ENCODE measurements around the gene GRIN1.

Gene GRIN1

DNA sequence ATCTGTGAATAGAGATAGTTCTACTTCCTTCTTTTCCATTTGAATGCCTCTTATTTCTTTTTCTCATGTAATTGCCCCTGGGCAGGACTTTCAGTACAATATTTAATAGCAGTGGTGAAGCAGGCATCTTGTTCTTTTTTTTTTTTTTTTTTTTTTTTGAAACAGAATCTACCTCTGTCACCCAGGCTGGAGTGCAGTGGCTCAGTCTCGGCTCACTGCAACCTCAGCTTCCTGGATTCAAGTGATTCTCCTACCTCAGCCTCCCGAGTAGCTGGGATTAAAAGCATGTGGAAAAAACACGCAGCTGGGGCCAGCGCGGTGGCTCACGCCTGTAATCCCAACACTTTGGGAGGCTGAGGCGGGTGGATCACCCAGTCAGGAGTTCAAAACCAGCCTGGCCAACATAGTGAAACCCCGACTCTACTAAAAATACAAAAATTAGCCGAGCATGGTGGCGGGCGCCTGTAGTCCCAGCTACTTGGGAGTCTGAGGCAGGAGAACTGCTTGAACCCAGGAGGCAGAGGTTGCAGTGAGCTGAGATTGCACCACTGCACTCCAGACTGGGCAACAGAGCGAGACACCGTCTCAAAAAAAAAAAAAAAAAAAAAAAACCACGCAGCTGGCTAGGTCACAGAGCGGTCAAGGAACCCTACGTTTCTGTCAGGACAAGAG, 16.0 kb upstream of the GRIN1 start:
- peak overlapping the region; percentile 44 for H3K27ac ChIP-seq

DNA sequence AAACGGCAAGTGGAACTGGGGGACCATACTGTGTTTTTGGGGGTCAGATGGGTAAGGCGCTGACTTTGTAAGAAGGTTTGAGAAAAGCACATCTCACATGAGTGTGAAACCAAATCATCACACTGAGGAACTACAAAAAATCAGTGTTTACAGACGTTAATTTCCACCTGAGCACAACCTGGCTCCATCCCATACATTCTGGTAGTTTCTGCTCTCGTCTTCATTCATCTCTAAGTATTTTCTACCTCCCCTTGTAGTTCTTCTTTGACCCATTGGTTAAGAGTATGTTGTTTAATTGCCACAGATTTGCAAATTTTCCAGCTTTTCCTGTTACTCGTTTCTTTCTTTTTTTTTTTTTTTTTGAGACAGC, 15.5 kb upstream of the GRIN1 start:
- TF ChIP-seq, protein P1, sequence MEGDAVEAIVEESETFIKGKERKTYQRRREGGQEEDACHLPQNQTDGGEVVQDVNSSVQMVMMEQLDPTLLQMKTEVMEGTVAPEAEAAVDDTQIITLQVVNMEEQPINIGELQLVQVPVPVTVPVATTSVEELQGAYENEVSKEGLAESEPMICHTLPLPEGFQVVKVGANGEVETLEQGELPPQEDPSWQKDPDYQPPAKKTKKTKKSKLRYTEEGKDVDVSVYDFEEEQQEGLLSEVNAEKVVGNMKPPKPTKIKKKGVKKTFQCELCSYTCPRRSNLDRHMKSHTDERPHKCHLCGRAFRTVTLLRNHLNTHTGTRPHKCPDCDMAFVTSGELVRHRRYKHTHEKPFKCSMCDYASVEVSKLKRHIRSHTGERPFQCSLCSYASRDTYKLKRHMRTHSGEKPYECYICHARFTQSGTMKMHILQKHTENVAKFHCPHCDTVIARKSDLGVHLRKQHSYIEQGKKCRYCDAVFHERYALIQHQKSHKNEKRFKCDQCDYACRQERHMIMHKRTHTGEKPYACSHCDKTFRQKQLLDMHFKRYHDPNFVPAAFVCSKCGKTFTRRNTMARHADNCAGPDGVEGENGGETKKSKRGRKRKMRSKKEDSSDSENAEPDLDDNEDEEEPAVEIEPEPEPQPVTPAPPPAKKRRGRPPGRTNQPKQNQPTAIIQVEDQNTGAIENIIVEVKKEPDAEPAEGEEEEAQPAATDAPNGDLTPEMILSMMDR (conservative IDR thresholded peaks at IDR 0.05) = no peak
- peak overlapping the region; percentile 44; the same call in 1 of the 2 replicates for H3K27ac ChIP-seq

DNA sequence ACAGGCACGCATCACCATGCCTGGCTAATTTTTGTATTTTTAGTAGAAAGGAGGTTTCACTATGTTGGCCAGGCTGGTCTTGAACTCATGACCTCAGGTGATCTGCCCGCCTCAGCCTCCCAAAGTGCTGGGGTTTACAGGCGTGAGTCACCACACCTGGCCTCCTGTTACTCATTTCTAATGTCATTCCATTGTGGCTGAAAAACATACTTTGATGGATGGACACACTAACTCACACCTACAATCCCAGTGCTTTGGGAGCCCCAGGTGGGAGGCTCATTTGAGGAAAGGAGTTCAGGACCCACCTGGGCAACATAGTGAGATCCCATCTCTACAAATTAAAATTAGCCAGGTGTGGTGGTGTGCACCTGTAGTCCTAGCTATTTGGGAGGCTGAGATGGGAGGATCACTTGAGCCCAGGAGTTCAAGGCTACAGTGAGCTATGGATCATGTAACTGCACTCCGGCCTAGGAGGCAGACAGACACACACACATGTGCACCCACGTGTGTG, 14.9 kb upstream of the GRIN1 start:
- peak overlapping the region; percentile 44 for H3K27ac ChIP-seq

DNA sequence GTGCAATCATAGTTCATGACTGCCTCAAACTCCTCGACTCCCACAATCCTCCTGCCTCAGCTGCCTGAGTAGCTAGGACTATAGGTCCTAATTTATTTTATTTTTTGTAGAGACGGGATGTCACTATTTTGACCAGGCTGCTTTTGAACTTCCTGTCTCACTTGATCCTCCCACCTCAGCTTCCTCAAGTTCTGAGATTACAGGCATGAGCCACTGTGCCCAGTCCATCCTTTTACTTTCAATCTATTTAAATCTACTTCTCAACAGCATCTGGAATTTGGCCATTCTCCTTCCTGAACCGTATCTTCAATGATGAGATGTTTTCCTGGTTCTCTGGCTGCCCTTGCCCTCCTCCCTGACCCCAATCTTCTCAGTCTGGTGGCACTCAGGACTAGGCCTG, 12.2 kb upstream of the GRIN1 start:
- TF ChIP-seq, protein P1 (conservative IDR thresholded peaks at IDR 0.05) = no peak
- H3K27ac ChIP-seq = peak overlapping the region; percentile 98

DNA sequence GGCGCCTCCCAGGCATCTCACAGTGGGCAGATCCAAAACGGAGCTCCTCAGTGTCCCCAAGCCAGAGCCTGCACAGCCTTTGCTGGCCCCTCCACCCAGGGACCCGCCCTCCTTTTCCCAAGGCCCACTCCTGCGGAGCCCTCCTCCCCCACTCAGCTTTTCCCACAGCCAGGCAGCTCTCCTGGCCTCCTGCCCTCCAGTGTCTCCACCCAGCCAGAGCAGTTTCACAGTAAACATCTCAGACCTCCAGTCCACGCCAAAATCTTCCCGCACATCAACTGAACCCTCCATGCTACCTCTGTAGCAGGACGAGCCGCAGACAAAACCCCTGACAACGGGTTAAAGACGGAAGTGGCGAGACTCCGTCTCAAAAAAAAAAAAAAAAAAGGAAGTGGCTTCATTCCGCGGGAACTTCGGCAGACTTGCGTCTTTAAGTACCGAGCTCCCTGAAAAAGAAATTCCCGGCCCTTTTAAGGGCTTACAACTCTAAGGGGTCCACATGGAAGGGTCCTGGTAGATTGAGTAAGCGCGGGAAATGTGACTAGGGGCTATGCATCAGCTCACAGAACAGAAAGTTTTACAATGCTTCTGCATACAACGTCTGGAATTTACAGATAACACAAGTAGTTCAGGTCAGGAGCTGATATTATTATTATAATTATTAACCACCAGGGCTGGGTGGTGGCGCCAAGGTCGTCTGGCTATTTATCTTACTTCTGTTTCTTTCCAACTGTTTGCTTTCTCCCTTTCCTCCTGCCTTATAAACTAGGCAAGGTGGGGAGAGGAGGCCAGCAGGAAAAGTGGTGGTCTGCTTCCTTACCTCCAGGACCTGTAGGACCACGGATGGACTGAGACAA, 11.4 kb upstream of the GRIN1 start:
- peak overlapping the region; percentile 98 for H3K27ac ChIP-seq
- TF ChIP-seq, protein P1 (conservative IDR thresholded peaks at IDR 0.05) = no peak

DNA sequence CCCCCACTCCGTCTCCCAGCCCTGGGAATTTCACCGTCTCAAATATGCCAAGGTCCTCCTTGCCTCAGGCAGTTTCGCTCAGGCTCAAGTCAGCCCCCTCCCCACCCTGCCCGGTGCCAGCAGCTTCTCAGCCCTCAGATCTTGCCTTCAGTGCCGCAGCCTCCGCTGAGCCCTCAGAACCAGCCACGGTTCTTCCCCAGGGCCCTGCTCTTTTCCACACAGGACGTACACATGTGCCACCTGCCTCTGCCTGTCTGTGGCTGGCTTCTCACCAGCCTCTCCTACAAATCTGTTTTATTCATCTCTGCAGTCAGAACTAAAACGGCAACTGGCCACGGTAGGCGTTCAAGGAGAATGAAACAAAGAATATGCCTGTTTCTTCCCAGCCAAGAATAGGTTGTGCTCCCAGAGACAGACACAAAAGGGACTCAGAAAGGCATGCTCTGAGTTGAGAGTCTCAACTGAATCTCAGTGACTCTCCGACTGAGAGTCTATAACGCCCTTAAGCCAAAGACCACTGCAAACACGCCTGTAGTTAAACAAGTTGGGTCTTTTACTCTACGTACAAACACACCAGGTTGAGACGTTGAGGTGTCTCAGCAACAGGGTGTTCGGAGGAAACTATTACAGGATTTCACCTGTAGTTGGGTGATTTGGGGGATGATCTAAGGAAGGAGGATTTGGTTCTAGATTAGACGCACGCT, 10.6 kb upstream of the GRIN1 start:
- peak overlapping the region; percentile 98 for H3K27ac ChIP-seq
- TF ChIP-seq, protein P1 (conservative IDR thresholded peaks at IDR 0.05) = no peak

DNA sequence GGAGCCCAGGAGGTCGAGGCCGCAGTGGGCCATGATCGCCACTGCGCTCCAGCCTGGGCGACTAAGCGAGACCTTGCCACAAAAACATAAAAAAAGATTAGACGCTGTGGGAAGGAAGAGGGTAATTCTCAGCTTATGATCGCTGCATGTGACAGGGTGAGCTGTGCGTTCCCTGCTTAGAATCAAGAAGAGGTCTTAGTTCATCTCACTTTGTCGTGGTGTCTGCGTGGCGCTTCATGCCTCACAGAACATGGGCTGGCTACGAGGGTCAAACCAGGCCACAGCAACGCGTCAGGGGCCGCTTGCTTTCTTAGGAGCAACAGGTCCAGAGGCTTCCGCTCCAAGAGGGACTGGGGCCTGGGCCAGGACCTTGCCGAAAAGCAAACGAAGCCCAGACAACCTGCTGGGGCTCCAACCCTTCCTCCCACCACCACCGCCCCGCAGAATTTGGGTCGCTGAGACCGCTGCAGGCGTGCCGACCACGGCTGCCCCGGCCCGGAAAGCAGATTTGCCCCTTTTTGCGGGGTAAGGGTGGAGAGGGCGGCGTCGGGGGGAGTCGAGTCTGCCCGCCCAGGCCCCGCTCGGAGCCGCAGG, 10.0 kb upstream of the GRIN1 start:
- H3K27ac ChIP-seq = peak overlapping the region; percentile 98
- TF ChIP-seq, protein P1 (conservative IDR thresholded peaks at IDR 0.05) = no peak
